ENCODE results near the gene ABCA12.

Gene ABCA12

DNA sequence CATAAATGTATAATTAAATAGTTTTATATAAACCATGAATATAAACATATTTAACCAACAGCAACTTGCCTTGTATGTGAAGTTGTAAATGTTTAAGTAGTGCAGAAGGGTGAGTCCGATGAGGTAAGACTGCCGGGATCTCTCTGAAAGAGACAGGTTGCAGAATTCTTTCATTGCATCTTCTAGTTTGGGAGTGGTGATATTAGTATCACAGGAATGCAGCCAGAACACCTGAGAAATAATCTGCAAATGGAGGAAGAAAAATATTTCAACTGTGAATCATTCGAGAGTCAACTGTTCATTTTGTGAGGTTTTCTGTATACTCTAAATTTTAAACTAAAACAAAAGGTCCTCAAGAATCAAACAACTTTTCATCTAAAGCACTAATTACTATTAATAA lies 123.0 kb downstream of the ABCA12 start:
- Histone ChIP-seq H4K20me1 (ENCODE audit: insufficient read depth, low read length) (no peaks in the 10 kb centered on the region), H3K36me3 (ENCODE audit: insufficient read depth, low read length) (no peaks in the 10 kb centered on the region), H3K9me3 (ENCODE audit: low read length) (no peaks in the 10 kb centered on the region), H3K9me2 (ENCODE audit: low read depth, low read length) (no peaks in the 10 kb centered on the region), H3K4me2 (ENCODE audit: low read length) (no peak overlapping the region), H2AFZ (ENCODE audit: low read length) (no peak overlapping the region), H3K4me3 (ENCODE audit: low read depth, low read length, poor library complexity, severe bottlenecking) (no peak overlapping the region), H3K79me2 (ENCODE audit: insufficient read depth, low read length) (no peaks in the 10 kb centered on the region), H3K27ac (ENCODE audit: low read depth, low read length, poor library complexity, severe bottlenecking) (no peak overlapping the region), H3K4me1 (ENCODE audit: insufficient read depth, low read length, severe bottlenecking) (no peaks in the 10 kb centered on the region), H3F3A (ENCODE audit: insufficient read depth, low read length) (no peaks in the 10 kb centered on the region), H3K27me3 (ENCODE audit: insufficient read depth, low read length) (no peaks in the 10 kb centered on the region), H3K9ac (ENCODE audit: low read length) (no peak overlapping the region)
- TF ChIP-seq, protein P1, sequence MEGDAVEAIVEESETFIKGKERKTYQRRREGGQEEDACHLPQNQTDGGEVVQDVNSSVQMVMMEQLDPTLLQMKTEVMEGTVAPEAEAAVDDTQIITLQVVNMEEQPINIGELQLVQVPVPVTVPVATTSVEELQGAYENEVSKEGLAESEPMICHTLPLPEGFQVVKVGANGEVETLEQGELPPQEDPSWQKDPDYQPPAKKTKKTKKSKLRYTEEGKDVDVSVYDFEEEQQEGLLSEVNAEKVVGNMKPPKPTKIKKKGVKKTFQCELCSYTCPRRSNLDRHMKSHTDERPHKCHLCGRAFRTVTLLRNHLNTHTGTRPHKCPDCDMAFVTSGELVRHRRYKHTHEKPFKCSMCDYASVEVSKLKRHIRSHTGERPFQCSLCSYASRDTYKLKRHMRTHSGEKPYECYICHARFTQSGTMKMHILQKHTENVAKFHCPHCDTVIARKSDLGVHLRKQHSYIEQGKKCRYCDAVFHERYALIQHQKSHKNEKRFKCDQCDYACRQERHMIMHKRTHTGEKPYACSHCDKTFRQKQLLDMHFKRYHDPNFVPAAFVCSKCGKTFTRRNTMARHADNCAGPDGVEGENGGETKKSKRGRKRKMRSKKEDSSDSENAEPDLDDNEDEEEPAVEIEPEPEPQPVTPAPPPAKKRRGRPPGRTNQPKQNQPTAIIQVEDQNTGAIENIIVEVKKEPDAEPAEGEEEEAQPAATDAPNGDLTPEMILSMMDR (IDR thresholded peaks at IDR 0.05; ENCODE audit: low read length) = no peak
- TF ChIP-seq EZH2 (IDR thresholded peaks at IDR 0.05; ENCODE audit: borderline replicate concordance, low read length) = no peak

DNA sequence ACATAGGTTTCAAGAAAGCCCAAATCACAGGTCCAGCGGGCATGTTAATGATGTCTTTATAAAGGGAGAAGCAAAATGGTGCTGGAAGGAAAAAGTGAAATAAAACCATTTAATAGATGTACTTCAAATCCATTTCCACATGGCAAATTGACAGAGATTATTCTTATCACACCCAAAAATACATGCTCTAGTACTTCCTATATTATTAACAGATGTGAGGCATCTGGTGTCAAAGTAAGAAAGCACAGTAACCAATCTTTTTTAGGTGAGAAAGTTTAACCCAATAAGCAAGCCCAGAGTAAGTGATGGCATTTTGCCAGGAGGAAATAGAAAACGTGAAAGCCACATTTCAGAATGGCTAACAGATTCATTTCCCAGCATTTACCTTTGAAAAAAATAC lies 128.0 kb downstream of the ABCA12 start:
- no peaks in the 10 kb centered on the region for H4K20me1 ChIP-seq (ENCODE audit: insufficient read depth, low read length)
- no peak overlapping the region for H3K4me2 ChIP-seq (ENCODE audit: low read length)
- no peaks in the 10 kb centered on the region for H3K79me2 ChIP-seq (ENCODE audit: insufficient read depth, low read length)
- TF ChIP-seq, protein P1 (IDR thresholded peaks at IDR 0.05; ENCODE audit: low read length) = no peak
- TF ChIP-seq EZH2 (IDR thresholded peaks at IDR 0.05; ENCODE audit: borderline replicate concordance, low read length) = no peak
- no peaks in the 10 kb centered on the region for H3K36me3 ChIP-seq (ENCODE audit: insufficient read depth, low read length)
- no peak overlapping the region for H3K27ac ChIP-seq (ENCODE audit: low read depth, low read length, poor library complexity, severe bottlenecking)
- no peaks in the 10 kb centered on the region for H3K4me1 ChIP-seq (ENCODE audit: insufficient read depth, low read length, severe bottlenecking)
- H3K9me2 ChIP-seq (ENCODE audit: low read depth, low read length) = no peaks in the 10 kb centered on the region
- H3K9me3 ChIP-seq (ENCODE audit: low read length) = no peaks in the 10 kb centered on the region
- no peak overlapping the region for H2AFZ ChIP-seq (ENCODE audit: low read length)
- no peak overlapping the region for H3K4me3 ChIP-seq (ENCODE audit: low read depth, low read length, poor library complexity, severe bottlenecking)
- no peaks in the 10 kb centered on the region for H3K27me3 ChIP-seq (ENCODE audit: insufficient read depth, low read length)
- H3F3A ChIP-seq (ENCODE audit: insufficient read depth, low read length) = no peaks in the 10 kb centered on the region
- no peak overlapping the region for H3K9ac ChIP-seq (ENCODE audit: low read length)

DNA sequence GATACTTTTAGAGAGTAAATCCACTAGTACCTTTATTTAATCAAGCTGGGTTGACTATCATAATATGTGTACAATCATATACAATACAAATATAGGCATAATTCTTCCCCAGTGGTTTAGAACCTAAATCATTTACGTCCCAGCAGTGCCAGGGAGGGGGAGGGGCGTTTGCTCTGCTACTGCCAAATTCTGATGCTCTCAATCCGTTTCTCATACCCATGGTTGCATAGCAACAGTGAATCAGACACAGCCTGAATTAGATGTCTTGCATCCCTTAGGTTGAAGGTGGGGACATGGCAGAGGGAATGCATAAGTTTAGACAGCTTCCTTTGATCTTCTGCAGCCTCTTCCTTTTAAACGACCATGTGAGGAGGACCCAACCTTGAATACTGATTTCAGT lies 135.4 kb downstream of the ABCA12 start:
- H3K4me3 ChIP-seq (ENCODE audit: low read depth, low read length, poor library complexity, severe bottlenecking) = no peak overlapping the region
- H4K20me1 ChIP-seq (ENCODE audit: insufficient read depth, low read length) = no peaks in the 10 kb centered on the region
- no peak overlapping the region for H3K27ac ChIP-seq (ENCODE audit: low read depth, low read length, poor library complexity, severe bottlenecking)
- H3K4me1 ChIP-seq (ENCODE audit: insufficient read depth, low read length, severe bottlenecking) = peaks cover 12% of the 10 kb centered on the region
- no peak overlapping the region for H3K4me2 ChIP-seq (ENCODE audit: low read length)
- H2AFZ ChIP-seq (ENCODE audit: low read length) = no peak overlapping the region
- H3K27me3 ChIP-seq (ENCODE audit: insufficient read depth, low read length) = no peaks in the 10 kb centered on the region
- no peaks in the 10 kb centered on the region for H3K9me2 ChIP-seq (ENCODE audit: low read depth, low read length)
- no peaks in the 10 kb centered on the region for H3K79me2 ChIP-seq (ENCODE audit: insufficient read depth, low read length)
- no peaks in the 10 kb centered on the region for H3K36me3 ChIP-seq (ENCODE audit: insufficient read depth, low read length)
- H3K9ac ChIP-seq (ENCODE audit: low read length) = no peak overlapping the region
- H3F3A ChIP-seq (ENCODE audit: insufficient read depth, low read length) = no peaks in the 10 kb centered on the region
- TF ChIP-seq EZH2 (IDR thresholded peaks at IDR 0.05; ENCODE audit: borderline replicate concordance, low read length) = no peak
- TF ChIP-seq, protein P1 (IDR thresholded peaks at IDR 0.05; ENCODE audit: low read length) = no peak
- H3K9me3 ChIP-seq (ENCODE audit: low read length) = no peaks in the 10 kb centered on the region
